Lower leg skin (tissue), 3 donors: ENCODE measurements around the gene NHERF1.

Source experiments
- POLR2A ChIP-seq, 2 donors: fragments of 450-650 bp; IDR thresholded peaks; one replicate each; pipeline ENCODE4 v1.6.1; 2016 to 2017; ENCODE audit warnings: antibody characterized with exemption in 2 of 2, mild to moderate bottlenecking in 1 of 2, moderate library complexity in 1 of 2
- TF ChIP-seq, protein P1 (sequence below), 3 donors: fragments of 450-650 bp; IDR thresholded peaks; one replicate each; pipeline ENCODE4 v1.5.1; 2016; ENCODE audit warnings: antibody characterized with exemption in 3 of 3, mild to moderate bottlenecking in 3 of 3, moderate library complexity in 2 of 3

DNA sequence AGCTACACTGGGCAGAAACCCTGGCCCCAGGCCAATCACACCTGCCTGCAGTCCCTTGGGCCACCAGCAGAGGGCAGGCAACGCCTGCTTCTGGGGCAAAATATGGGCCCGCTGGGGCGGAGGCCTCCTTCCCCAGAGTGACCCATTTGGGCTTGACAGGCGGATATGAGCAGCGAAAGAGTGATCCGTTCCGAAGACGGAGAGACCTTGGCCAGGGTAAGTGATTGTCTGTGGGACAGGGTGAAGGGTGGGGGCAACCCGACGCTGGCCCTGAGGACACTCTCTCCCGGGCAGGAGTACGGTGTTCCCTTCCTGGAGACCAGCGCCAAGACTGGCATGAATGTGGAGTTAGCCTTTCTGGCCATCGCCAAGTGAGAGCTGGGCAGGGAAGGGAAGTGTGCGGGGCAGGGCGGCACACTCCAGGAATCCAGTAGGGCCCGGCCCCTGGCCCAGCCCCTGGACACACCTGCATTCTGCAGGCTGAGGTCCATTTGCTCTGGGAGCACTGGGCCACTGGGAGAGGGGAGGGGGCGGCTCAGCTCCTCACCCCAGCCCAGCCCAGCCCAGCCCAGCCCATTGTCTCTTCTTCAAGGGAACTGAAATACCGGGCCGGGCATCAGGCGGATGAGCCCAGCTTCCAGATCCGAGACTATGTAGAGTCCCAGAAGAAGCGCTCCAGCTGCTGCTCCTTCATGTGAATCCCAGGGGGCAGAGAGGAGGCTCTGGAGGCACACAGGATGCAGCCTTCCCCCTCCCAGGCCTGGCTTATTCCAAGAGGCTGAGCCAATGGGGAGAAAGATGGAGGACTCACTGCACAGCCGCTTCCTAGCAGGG is 3.5 kb upstream of the NHERF1 start:
- TF ChIP-seq, protein P1, sequence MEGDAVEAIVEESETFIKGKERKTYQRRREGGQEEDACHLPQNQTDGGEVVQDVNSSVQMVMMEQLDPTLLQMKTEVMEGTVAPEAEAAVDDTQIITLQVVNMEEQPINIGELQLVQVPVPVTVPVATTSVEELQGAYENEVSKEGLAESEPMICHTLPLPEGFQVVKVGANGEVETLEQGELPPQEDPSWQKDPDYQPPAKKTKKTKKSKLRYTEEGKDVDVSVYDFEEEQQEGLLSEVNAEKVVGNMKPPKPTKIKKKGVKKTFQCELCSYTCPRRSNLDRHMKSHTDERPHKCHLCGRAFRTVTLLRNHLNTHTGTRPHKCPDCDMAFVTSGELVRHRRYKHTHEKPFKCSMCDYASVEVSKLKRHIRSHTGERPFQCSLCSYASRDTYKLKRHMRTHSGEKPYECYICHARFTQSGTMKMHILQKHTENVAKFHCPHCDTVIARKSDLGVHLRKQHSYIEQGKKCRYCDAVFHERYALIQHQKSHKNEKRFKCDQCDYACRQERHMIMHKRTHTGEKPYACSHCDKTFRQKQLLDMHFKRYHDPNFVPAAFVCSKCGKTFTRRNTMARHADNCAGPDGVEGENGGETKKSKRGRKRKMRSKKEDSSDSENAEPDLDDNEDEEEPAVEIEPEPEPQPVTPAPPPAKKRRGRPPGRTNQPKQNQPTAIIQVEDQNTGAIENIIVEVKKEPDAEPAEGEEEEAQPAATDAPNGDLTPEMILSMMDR (IDR thresholded peaks at IDR 0.05), result peak in 1 of 3 donors; percentile 98
- no peak for TF ChIP-seq POLR2A (IDR thresholded peaks at IDR 0.05)
